IPS DF 19.7 (cell line): ENCODE data around the gene LPAR5.
A peak's percentile ranks its signal among the peaks of the same experiment; 100 is the strongest.

ENCODE experiments used
- DNase-seq: peaks from one replicate; pipeline ENCODE4 v3.0.0-alpha.2; 2013; ENCODE audit warnings: low read depth, low spot score

The LPAR5 gene

DNA sequence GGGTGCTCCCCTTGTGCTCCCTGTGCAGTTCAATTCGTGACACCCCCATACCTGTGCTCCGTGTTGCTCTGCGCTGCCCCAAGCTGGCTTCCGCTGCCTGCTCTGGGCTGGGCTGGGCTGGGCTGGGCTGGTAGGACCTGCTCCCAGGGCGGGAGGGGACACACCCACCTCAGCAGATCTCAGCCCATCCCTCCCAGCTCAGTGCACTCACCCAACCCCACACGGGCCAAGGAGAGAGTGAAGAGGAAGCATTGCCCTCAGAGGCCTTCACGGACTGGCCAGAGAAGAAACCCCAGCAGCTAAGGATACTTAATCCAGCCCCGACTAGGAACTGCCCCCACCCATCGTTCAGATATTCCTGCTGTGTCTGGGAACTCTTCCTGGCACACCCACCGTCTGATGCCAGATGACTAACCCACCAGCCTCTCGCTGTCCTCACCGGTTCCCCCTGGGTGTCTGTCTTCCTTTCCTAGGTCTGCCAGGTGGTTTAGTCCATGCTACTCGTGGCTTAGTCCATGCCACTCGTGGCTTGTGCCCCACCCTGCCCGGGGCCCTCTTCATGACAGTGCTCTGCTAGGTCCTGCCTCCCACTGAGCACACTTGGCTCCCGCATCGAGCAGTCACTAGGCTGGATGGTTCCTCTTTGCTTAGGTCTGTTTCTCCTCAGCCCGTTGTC is at the start of gene LPAR5:
TSS of gene LPAR5 (minus strand) at position 104 of the 676 bp plus-strand sequence. CDS start 14,711 bp downstream, outside the sequence.
- DNase-seq, result no peak

DNA sequence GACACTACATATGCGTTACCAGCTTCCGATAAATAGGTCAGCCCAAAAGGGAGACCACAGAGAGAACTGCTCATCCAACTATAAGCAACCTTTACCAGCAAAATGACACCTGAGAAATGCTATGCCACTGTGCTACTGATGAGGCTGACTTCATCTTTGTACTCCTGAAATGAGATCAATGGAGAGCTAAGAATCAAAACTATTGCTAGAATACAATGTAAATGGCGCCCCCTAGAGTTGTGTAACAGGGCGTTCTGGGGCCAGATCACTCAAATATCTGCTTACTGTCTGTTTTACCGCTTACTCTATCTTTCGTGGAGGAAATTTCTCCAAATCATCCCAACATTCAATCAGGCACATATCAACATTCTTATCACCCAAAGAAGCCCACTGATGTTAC is 48.9 kb upstream of the LPAR5 start:
- DNase-seq, result no peak

DNA sequence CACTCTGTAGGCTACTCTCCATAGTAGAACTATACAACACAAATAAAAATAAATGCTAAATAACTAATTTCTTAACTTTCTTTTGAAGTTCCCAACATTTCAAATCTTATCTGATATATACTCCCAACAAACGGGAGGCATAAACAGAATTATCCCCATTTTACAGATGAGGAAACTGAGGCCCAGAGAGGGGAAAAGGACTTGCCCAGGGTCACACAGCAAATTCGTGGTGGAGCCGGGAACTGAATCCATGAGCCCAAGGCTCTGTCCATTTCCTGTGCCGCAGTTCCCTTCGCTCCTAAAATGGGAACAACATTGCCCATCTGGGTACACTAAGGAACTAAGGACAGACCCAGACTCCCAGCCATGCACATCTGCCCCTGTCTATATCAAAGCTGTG is 41.2 kb upstream of the LPAR5 start:
- no peak for DNase-seq

DNA sequence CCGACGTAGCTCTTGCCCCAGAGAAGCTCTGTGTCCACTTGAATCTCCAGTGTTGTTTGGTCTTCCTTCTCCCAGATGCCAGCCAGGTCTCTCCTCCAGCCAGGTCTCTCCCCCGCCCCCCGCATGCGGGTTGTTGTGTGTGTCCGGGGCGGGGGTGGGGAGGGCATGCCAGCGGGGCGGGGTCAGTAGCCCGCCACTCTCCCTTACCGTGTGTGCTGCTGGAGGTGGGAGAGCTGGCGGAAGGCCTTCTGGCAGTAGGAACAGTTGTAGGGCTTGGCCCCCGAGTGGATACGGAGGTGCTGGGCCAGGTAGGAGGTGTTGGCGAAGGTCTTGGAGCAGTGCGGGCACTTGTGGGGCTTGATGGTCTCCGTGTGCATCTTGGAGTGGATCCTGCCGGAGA is 36.4 kb upstream of the LPAR5 start:
- DNase-seq, result no peak

DNA sequence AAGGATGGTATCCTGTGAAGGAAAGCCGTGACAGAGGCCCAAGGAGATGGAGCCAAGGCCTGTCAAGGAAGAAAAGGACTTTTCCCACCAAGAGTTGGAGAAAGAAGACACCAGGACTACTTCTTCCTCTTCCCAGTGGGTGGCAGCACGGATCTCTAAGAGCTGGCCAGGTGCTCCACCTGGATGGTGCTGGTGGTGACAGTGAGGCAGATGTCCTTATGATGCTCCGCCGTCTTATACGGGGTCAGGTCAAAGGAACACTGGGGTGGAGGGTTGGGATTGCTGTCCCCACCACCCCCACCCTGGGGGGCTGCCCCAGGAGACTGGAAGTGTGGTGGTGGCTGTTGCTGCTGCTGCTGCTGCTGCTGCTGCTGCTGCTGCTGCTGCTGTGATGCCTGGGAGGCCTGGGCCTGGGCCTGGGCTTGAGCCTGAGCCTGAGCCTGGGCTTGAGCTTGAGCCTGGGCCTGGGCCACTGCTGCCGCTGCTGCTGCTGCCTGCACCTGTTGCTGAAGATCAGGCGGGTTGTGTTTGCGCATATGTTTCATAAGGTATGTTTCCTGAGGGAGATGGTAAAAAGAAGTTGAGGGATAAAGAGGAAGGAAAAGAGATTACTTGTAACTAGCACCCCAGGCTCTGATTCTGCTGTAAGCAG is 31.9 kb upstream of the LPAR5 start:
- DNase-seq, result no peak

DNA sequence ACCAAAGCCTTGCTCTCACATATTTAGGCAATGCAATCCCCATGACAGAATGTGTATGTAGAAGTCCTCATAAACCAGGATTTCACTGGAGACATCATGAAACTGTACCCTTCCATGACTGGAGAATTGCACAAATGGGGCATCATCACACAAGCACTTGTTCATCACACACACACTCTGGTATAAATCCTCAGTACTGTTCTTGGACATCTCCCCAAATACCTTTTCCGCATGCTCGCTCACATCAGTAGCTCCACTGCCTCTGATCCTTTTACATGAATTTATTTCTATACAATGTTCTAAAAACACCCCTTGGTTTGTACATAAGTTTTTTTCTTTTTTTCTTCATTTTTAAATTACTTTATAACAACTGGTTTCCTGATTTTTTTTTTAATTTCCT is 30.5 kb upstream of the LPAR5 start:
- no peak for DNase-seq

DNA sequence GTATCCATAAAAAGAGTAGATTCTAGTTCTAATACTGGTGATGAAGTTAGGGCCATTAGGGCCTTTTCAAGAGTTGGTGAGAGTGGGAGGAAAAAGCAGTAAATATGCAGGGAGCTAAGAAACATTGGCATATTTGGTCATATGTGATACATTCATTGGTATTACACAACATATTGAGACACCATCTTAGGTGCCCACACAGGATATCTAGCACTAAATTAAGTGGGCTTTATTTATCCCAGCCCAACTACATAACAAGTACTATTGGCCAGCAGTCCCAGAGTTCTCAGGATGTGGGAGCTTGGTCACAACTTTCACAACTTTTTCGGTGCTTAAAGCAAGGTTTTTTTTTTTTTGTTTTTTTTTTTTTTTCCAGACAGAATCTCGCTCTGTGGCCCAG is 29.1 kb upstream of the LPAR5 start:
- DNase-seq, result no peak

DNA sequence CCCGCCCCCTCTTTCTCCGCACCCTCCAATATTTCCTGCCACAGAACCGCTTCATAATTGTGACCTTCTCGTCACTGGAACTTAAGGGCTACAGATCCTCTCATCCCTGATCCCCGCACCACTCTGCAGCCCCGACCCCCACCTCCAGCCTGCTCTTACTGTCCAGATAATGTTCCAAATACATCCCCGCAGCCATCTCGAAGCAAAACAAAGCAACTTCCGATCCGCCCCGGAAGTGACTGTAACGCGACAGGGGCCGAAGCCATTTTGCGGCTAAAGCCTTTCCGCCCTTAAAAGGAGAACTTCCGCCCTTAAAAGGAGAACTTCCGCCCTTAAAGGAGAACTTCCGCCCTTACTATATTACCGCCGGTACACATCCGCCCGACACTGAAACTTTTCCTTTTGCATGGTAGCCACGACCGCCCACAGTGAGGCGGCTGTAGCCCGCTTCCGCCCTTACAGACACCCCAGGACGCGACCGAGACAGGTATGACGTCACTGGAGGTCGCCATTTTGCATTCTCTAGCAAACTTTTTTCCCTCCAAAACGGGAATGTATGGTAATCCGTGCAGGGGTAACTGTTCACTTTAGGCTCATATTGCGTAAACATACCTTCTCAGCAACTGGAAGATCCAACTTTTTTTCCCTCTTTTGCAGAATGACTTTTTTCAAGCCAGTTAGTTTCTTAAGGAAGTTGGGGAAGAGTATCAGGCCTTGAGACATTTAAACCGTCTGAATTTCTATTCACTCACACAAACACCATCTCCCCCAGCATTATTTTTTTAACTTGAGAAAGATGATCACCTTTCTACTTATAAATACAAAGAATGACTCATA is 27.4 kb upstream of the LPAR5 start, which contains the start of gene ING4:
TSS of gene ING4 (minus strand) at position 214 of the 837 bp plus-strand sequence. CDS start at position 196, 18 bp downstream.
- peak; percentile 99 for DNase-seq

DNA sequence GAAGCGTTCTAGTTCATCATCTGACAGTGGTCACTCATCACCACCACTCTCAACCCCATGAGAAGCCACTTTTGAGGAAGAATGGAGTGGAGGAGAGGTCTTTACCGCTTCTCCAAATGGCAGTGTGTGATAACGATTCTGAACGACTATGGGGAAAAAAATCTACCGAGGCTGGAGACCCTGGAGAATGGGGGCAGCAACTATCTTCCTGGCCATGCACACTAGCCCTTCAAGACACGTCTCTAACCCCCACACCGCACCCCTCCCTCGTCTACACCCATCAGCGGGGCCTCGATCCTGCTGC is 26.8 kb upstream of the LPAR5 start:
- no peak for DNase-seq

DNA sequence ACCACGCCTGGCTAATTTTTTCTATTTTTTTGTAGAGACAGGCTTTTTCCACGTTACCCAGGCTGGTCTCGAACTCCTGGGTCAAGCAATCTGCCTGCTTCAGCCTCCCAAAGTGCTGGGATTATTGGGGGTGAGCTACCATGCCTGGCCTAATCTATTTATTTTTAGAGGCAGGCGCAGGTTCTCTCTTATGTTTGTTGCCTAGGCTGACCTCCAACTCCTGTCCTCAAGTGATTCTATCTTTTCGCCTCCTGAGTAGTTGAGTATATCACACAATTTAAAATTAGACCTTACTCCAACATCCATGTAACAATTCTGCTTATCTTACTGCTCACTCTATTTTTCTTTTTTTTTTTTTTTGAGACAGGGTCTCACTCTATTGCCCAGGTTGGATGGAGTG is 18.2 kb upstream of the LPAR5 start:
- no peak for DNase-seq

DNA sequence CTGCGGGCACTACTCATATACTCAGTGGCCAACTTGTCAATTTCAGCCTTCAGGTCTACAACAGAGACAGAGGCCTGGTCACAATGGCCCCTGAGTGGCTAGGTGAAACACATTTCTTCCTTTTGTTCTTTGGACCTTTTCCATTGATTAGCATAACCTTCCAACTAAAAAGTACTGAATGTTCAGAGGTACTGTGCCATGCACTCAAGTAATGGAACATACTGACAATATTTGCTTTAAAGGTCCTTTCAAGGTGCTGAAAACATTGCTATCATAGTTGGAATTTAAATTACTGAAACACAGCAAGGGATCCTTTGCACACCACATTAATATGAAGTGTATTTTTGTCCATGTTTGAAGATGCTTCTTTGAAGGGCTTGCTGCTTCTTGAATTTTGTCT is 17.6 kb upstream of the LPAR5 start:
- no peak for DNase-seq

DNA sequence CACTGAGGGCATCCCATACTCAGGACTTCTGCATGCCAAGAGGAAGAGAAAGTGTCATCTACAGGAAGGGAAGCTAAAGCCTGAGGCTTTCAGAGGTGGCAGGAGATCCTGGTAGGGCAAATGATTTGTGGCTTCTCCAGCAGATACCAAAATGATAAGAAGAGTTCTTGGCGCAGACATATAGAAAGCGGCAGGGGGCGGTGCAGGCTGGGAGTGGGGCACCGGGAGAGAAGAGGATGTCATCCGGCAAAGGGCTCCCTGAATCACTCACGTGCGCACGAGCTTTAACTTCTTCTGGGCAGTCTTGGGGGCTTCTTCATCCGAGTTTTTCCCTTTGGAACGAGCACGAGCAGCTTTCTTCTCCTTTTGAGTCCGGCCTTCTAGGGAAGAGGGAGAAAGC is 16.6 kb upstream of the LPAR5 start:
- DNase-seq, result no peak

DNA sequence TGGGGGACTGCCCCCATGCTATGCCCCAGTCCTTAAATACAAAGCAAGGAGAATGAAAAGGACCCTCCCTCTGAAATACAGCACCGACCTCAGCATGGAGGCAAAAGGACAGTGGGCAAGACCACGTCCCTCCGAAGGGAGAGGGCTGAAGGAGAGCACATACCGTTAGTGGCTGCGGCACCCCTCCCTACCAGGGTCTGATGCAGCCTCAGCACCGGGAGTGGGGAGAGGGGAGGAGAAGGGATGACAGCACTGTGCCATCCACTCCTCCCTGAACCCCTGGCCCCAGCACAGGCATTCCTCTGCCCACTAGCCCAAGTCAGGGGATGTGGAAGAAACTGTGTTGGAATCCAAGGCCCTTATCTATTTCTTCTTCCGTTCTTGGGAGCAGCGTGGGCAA is 15.1 kb upstream of the LPAR5 start:
- DNase-seq, result no peak

DNA sequence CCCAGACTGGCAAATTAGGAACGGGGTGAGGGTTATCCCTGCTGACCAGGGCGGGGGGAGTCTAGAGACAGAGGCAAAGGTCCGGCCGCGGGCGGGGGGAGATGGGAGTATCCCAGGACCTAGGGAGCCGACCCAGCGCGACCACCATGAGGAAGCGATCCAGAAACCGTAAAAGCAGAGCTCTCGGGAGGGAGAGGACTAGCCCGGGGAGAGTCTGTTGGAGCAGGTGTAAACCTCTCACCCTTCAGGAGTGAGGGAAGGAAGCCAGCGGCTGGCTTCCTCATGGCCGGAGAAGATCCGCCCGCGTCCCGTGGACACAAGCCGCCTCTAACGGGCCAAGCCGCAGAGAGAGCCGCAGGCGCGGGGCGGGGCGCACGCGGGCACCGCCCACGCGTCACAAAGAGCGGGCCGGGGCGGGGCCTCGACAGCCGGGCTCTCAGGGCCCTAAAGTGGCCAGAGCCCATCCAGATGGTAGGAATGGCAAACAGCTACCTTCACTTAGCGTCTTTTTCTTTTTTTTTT is 11.4 kb upstream of the LPAR5 start, which contains the start of gene ACRBP:
TSS of gene ACRBP (minus strand) at position 350 of the 522 bp plus-strand sequence. CDS start at position 284, 66 bp downstream.
- DNase-seq, result no peak

DNA sequence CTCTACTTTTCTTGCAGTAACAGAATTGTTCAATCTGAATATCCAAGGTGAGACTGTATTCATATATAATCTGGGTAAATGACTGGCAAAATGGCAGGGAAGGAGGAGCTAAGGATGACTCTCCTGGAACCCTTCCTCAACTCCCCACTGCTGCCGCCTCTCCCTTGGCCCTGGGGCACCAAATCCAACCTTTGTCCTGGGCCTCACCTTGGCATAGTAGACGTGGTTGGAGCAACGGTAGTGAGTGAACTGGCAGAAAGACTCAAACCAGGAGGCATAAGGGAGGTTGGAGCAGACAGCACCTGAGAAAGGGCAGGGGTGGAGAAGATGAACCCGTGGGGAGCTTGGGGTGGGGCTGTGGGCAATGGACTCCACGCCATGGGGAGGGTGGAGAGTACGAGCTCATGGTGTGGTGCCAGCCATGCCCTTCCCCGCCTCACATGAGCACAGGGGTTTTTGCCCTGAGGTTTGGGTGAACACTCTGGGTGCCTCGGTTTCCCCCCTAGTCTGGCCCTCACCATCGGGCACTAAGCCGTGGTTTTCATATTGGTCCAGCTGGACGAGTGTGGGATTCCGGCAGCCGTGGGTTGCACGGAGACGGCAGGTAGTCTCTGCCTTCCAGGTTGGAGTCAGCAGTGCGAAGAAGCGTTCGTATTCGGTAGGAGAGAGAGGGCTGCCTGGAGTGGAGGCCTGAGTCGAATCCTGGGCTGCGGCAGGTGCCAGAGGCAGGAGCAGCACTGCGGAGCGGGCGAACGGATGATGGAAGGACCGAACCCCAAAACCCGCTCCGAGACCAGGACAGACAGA is 10.7 kb upstream of the LPAR5 start:
- DNase-seq, result no peak

DNA sequence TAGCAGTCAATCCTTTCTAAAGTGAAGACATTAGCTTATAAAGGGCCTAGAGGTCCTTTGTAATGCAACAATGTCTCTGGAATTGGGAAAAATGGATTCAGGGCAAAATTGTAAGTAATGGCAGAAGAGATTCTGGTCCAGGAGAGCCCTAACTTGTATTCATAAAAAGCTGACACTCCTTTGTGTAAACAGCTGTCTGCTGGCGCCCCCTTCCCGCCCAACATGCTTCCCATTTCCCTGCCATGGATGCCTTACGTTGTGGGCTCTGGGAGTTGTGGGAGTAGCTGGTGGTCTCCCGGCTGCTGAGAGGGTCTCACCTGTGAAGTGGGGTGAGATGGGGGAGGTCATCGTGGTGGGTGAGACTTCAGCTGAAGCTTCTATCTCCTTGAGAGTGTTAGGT is 9.1 kb upstream of the LPAR5 start:
- DNase-seq, result no peak

DNA sequence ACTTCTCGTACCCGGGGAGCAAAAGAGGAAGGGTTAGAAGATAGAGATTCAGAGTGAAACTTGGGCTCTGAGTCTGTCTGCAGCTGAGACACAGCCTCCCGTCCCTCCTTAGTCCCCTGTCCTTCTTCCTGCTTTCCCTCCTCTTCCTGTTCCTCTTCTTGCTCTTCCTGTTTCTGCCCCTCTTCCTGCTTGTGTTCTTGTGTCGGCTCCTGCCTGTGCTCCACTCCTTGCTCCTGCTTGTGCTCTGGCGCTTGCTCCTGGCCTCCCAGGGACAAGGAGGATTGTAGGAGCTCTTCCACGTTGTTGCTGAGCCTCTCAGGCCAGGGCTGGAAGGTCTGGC is 8.5 kb upstream of the LPAR5 start:
- DNase-seq, result no peak

DNA sequence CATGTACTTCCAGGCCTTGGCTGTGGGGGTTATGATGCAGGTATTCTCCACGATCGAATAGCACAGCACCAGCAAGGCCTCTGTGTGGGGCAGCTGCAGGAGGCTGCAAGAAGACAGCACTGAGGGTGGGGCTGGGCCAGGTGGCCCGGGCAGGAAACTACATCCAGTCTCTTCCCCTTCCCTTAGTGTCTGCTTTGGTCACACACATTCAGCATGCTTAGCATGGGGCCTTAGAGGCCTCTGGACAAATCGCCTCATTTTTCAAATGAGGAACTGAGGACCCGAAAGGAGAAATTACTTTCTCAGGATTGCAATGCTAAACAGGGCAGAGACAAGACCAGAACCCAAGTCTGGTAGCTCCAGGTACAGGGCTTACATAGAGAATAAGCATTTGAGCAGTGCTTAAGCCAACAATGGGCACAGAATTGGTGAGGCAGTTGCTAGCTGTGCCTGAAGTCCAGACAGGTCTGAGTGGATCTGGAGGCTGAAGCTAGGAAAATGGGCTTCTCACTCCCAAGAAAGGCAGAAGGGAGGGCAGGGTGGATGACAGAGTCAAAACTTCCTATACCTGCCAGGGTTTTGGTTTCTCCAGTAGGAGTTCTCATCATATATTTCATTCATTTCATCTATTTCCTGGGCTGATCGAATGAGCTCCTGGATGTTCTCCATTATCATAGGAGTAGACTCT is 8.0 kb upstream of the LPAR5 start:
- no peak for DNase-seq

DNA sequence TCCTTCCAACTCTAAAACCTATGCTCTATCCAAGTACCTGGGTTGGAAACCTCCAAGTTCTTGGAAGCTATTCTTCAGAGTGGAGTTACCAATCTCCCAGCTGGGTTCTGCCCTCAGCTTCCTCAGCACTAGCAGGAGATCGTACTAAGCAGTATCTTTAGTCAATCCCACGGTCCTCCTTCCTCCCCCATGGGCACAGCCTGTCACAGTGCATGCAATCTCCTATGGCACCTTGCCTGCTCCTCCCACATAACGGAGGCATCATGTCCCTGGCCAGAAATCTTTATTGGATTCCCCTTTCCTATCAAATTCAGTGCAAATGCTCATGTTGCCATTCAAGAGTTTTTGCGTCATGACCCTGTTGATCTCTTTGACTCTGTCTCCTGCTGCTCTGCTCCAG is 5.4 kb upstream of the LPAR5 start:
- no peak for DNase-seq

DNA sequence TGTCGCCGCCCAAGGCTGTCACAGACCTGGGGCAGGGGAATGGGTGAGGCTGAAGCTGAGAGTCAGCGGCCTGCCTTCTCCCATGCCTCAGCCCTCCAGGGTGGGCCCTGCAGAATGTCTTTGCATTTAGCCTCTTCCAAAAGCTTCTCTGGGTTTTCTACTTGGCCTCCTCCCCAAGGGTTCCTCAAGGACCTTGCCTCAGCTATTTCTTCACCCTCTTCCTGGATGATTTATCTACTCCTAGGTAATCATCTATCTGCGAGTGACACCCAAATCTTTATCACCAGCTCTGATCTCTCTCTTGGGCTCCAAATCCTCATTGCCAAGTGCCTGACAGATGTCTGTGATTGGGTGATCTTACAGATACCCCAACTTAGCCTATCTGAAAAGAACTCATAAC is 4.7 kb upstream of the LPAR5 start:
- DNase-seq, result no peak

DNA sequence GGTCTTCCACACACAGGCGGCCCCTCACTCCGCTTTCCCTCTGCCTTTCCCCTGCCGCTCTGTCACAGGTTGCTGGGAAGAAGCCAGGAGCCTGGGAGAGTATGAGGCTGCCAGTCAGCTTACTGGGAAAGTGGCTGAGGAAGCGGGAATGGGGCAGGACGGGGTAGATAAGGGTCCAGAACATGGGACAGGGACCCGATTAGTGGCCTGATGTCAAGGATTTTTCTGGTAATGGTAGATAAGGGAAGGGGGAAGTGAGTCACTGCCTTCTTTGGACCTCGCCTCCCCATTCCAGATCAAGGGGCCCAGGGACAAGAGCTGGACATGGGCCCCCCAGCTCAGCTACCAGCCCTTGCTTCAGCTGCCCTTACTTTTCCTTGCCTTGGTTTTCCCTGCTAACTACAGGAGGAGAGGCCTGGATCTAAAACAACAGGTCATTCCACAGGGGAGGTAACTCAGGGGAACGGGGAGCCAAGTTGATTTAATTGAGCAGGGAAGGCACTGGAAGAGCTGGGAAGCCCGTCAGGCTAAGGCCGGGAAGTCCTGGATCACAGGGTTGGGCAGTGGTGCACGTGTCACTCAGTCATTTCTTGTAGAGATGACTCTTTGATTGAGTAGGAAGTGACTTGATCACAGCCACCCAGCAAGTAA is 3.5 kb upstream of the LPAR5 start:
- no peak for DNase-seq
